NCI-H345 (cell line): Measurements from ENCODE around the gene MED16.
"Not testable (repeated sequence)": the region's sequence is repeated elsewhere in the genome, so short reads cannot be mapped to it uniquely, and the experiment has no call there.

ENCODE experiments used
- DNase-seq: peaks from one replicate; lab custom pipeline; 2025; lab: John Stamatoyannopoulos, UW

The MED16 gene

GRCh38 chr19:852136-853013, 40.6 kb downstream of the MED16 start, which contains the start of gene ELANE:
ELANE (plus strand) TSS chr19:852303; CDS start chr19:852329, 26 bp downstream.
- no peak for DNase-seq

- no peak for DNase-seq
These were observed 42.0 kb downstream of the MED16 start for GRCh38 chr19:850979-851335.

- peak; percentile 61 for DNase-seq
These were observed 42.6 kb downstream of the MED16 start for GRCh38 chr19:850221-850978.

GRCh38 chr19:849195-849594, 43.8 kb downstream of the MED16 start:
- DNase-seq = not testable (repeated sequence)

GRCh38 chr19:848386-848921, 44.5 kb downstream of the MED16 start:
- no peak for DNase-seq

- no peak for DNase-seq
These were observed 47.1 kb downstream of the MED16 start for GRCh38 chr19:845707-846521.

- DNase-seq = no peak
These were observed 48.4 kb downstream of the MED16 start for GRCh38 chr19:844546-844971.

GRCh38 chr19:843836-844545, 49.0 kb downstream of the MED16 start:
- peak; percentile 19 for DNase-seq

GRCh38 chr19:843180-843835, 49.7 kb downstream of the MED16 start:
- DNase-seq = no peak

GRCh38 chr19:842802-843179, 50.2 kb downstream of the MED16 start:
- DNase-seq = not testable (repeated sequence)

GRCh38 chr19:840519-841206, 52.3 kb downstream of the MED16 start, which contains the start of gene PRTN3:
PRTN3 (plus strand) TSS chr19:840999; CDS start chr19:841009, 10 bp downstream.
- no peak for DNase-seq

- DNase-seq = no peak
These were observed 57.7 kb downstream of the MED16 start for GRCh38 chr19:835210-835810.

- no peak for DNase-seq
These were observed 58.8 kb downstream of the MED16 start for GRCh38 chr19:834216-834615.

- no peak for DNase-seq
These were observed 61.3 kb downstream of the MED16 start for GRCh38 chr19:831407-832369.

GRCh38 chr19:829129-829758, 63.7 kb downstream of the MED16 start:
- no peak for DNase-seq

GRCh38 chr19:827710-828321, 65.2 kb downstream of the MED16 start, which contains the start of gene AZU1:
AZU1 (plus strand) TSS chr19:827837; CDS start chr19:827847, 10 bp downstream.
- DNase-seq = no peak

- no peak for DNase-seq
These were observed 65.7 kb downstream of the MED16 start for GRCh38 chr19:827314-827709.
